ENCODE data around the gene ANAPC2.
A peak's percentile ranks its signal among the peaks of the same experiment; 100 is the strongest.

Gene ANAPC2

GRCh38 chr9:137128862-137129455 is 59.4 kb downstream of the ANAPC2 start:
- peak; percentile 5 for DNase-seq
- no peaks in the 10 kb centered on the region for H4K20me1 ChIP-seq (ENCODE audit: insufficient read depth, low read length)
- H3K27ac ChIP-seq (ENCODE audit: low read length) = no peak overlapping the region
- H2AFZ ChIP-seq (ENCODE audit: low read length) = peak overlapping the region; percentile 80
- 0 out of 2 replicates have a peak, but pooled peaks cover 8% of the 10 kb centered on the region for H3K4me1 ChIP-seq (ENCODE audit: low read length)
- no peaks in the 10 kb centered on the region for H3K79me2 ChIP-seq (ENCODE audit: low read length)
- peak overlapping the region; percentile 83 for H3K4me2 ChIP-seq (ENCODE audit: low read depth, low read length)
- peaks cover 9% of the 10 kb centered on the region; the same call in 1 of the 2 replicates for H3F3A ChIP-seq (ENCODE audit: insufficient read depth, low read length)
- no peaks in the 10 kb centered on the region for H3K36me3 ChIP-seq (replicated peaks; ENCODE audit: insufficient read depth, low read length)
- no peaks in the 10 kb centered on the region for H3K9me2 ChIP-seq (replicated peaks; ENCODE audit: insufficient read depth, low read length)
- H3K27me3 ChIP-seq (replicated peaks; ENCODE audit: insufficient read depth, low read length) = peaks cover 42% of the 10 kb centered on the region
- peak overlapping the region; percentile 47; the same call in 1 of the 2 replicates for H3K9ac ChIP-seq (ENCODE audit: low read length)
- no peaks in the 10 kb centered on the region for H3K9me3 ChIP-seq (replicated peaks; ENCODE audit: insufficient read depth, low read length)
- H3K4me3 ChIP-seq (ENCODE audit: low read length) = peak overlapping the region; percentile 75
- TF ChIP-seq CTCF (IDR thresholded peaks at IDR 0.05; ENCODE audit: low read length) = no peak
- TF ChIP-seq EZH2phosphoT487 (IDR thresholded peaks at IDR 0.05; ENCODE audit: low read length) = no peak
- no peak for TF ChIP-seq EZH2 (optimal IDR thresholded peaks at IDR 0.05; ENCODE audit: low read depth, low read length)

- Histone ChIP-seq H3K9ac (ENCODE audit: low read length) (no peak overlapping the region; the same call in 1 of the 2 replicates), H3K4me2 (ENCODE audit: low read depth, low read length) (peak overlapping the region; percentile 83), H3K27ac (ENCODE audit: low read length) (no peak overlapping the region), H3K79me2 (ENCODE audit: low read length) (no peaks in the 10 kb centered on the region), H3K27me3 (replicated peaks; ENCODE audit: insufficient read depth, low read length) (peaks cover 39% of the 10 kb centered on the region), H3K4me3 (ENCODE audit: low read length) (peak overlapping the region; percentile 75; the same call in 1 of the 2 replicates), H3K4me1 (ENCODE audit: low read length) (peaks cover 10% of the 10 kb centered on the region; the same call in 1 of the 2 replicates), H3K36me3 (replicated peaks; ENCODE audit: insufficient read depth, low read length) (no peaks in the 10 kb centered on the region), H4K20me1 (ENCODE audit: insufficient read depth, low read length) (no peaks in the 10 kb centered on the region), H3K9me3 (replicated peaks; ENCODE audit: insufficient read depth, low read length) (no peaks in the 10 kb centered on the region), H3K9me2 (replicated peaks; ENCODE audit: insufficient read depth, low read length) (no peaks in the 10 kb centered on the region), H3F3A (ENCODE audit: insufficient read depth, low read length) (peaks cover 9% of the 10 kb centered on the region; the same call in 1 of the 2 replicates), H2AFZ (ENCODE audit: low read length) (no peak overlapping the region)
- TF ChIP-seq CTCF (IDR thresholded peaks at IDR 0.05; ENCODE audit: low read length) (no peak), EZH2 (optimal IDR thresholded peaks at IDR 0.05; ENCODE audit: low read depth, low read length) (no peak), EZH2phosphoT487 (IDR thresholded peaks at IDR 0.05; ENCODE audit: low read length) (no peak)
- peak; percentile 7 for DNase-seq
These were observed 60.0 kb downstream of the ANAPC2 start for GRCh38 chr9:137128158-137128861.

- Histone ChIP-seq H3K27me3 (replicated peaks; ENCODE audit: insufficient read depth, low read length) (peaks cover 33% of the 10 kb centered on the region), H3K4me2 (ENCODE audit: low read depth, low read length) (peak overlapping the region; percentile 83), H3K4me1 (ENCODE audit: low read length) (peaks cover 13% of the 10 kb centered on the region), H3K9me3 (replicated peaks; ENCODE audit: insufficient read depth, low read length) (no peaks in the 10 kb centered on the region), H3K27ac (ENCODE audit: low read length) (no peak overlapping the region), H3F3A (ENCODE audit: insufficient read depth, low read length) (peaks cover 12% of the 10 kb centered on the region), H3K79me2 (ENCODE audit: low read length) (no peaks in the 10 kb centered on the region), H3K36me3 (replicated peaks; ENCODE audit: insufficient read depth, low read length) (no peaks in the 10 kb centered on the region), H2AFZ (ENCODE audit: low read length) (peak overlapping the region; percentile 64), H4K20me1 (ENCODE audit: insufficient read depth, low read length) (no peaks in the 10 kb centered on the region), H3K4me3 (ENCODE audit: low read length) (peak overlapping the region; percentile 75), H3K9me2 (replicated peaks; ENCODE audit: insufficient read depth, low read length) (no peaks in the 10 kb centered on the region), H3K9ac (ENCODE audit: low read length) (peak overlapping the region; percentile 30; the same call in 1 of the 2 replicates)
- TF ChIP-seq EZH2phosphoT487 (IDR thresholded peaks at IDR 0.05; ENCODE audit: low read length) (no peak), EZH2 (optimal IDR thresholded peaks at IDR 0.05; ENCODE audit: low read depth, low read length) (no peak), CTCF (IDR thresholded peaks at IDR 0.05; ENCODE audit: low read length) (no peak)
- peak; percentile 42 for DNase-seq
These were observed 60.8 kb downstream of the ANAPC2 start for GRCh38 chr9:137127301-137128157.

Measured in MM.1S (cell line).